IPS-18c (cell line): Measurements from ENCODE around the gene EFS.

ENCODE experiments used
- H3K4me3 ChIP-seq: 2 replicates; pipeline ENCODE4 v1.7.0; 2013; ENCODE audit warnings: low read depth, mild to moderate bottlenecking, low read length, moderate library complexity; ENCODE audit not compliant: insufficient read depth
- H3K9me3 ChIP-seq: one replicate; pipeline ENCODE4 v1.6.1; 2013; ENCODE audit warnings: mild to moderate bottlenecking, low read length, moderate library complexity; ENCODE audit not compliant: control insufficient read depth, insufficient read depth

EFS gene

GRCh38 chr14:23370221-23370620 lies 5.2 kb upstream of the EFS start:
- no peak overlapping the region for H3K4me3 ChIP-seq
- no peaks in the 10 kb centered on the region for H3K9me3 ChIP-seq

- H3K4me3 ChIP-seq: peak overlapping the region; percentile 78
- H3K9me3 ChIP-seq: no peaks in the 10 kb centered on the region
These were observed 1.5 kb upstream of the EFS start for GRCh38 chr14:23366426-23366921.

GRCh38 chr14:23365732-23366425 lies 907 bp upstream of the EFS start:
- H3K9me3 ChIP-seq: no peaks in the 10 kb centered on the region
- H3K4me3 ChIP-seq: peak overlapping the region; percentile 78

GRCh38 chr14:23364164-23365035 lies 572 bp downstream of the EFS start:
- H3K9me3 ChIP-seq: no peaks in the 10 kb centered on the region
- H3K4me3 ChIP-seq: peak overlapping the region; percentile 78

- no peaks in the 10 kb centered on the region for H3K9me3 ChIP-seq
- no peak overlapping the region for H3K4me3 ChIP-seq
These were observed 2.8 kb downstream of the EFS start for GRCh38 chr14:23362200-23362599.

GRCh38 chr14:23361763-23362162 lies 3.2 kb downstream of the EFS start:
- Histone ChIP-seq H3K4me3 (no peak overlapping the region), H3K9me3 (no peaks in the 10 kb centered on the region)

- H3K9me3 ChIP-seq: no peaks in the 10 kb centered on the region
- no peak overlapping the region for H3K4me3 ChIP-seq
These were observed 3.7 kb downstream of the EFS start for GRCh38 chr14:23361320-23361719.

- Histone ChIP-seq H3K9me3 (no peaks in the 10 kb centered on the region), H3K4me3 (no peak overlapping the region)
These were observed 4.5 kb downstream of the EFS start for GRCh38 chr14:23360496-23360895.

- H3K4me3 ChIP-seq: no peak overlapping the region
- no peaks in the 10 kb centered on the region for H3K9me3 ChIP-seq
These were observed 5.1 kb downstream of the EFS start for GRCh38 chr14:23359722-23360447.

- H3K9me3 ChIP-seq: no peaks in the 10 kb centered on the region
- no peak overlapping the region for H3K4me3 ChIP-seq
These were observed 5.8 kb downstream of the EFS start for GRCh38 chr14:23359167-23359626.

GRCh38 chr14:23358553-23359166 lies 6.3 kb downstream of the EFS start:
- H3K9me3 ChIP-seq: no peaks in the 10 kb centered on the region
- H3K4me3 ChIP-seq: no peak overlapping the region

GRCh38 chr14:23358042-23358441 lies 6.9 kb downstream of the EFS start:
- Histone ChIP-seq H3K4me3 (no peak overlapping the region), H3K9me3 (no peaks in the 10 kb centered on the region)

GRCh38 chr14:23357261-23357660 lies 7.7 kb downstream of the EFS start:
- H3K9me3 ChIP-seq: no peaks in the 10 kb centered on the region
- no peak overlapping the region for H3K4me3 ChIP-seq

GRCh38 chr14:23356662-23357061 lies 8.3 kb downstream of the EFS start:
- H3K4me3 ChIP-seq: no peak overlapping the region
- H3K9me3 ChIP-seq: no peaks in the 10 kb centered on the region

- Histone ChIP-seq H3K9me3 (no peaks in the 10 kb centered on the region), H3K4me3 (no peak overlapping the region)
These were observed 9.0 kb downstream of the EFS start for GRCh38 chr14:23355871-23356435.

- Histone ChIP-seq H3K4me3 (no peak overlapping the region), H3K9me3 (no peaks in the 10 kb centered on the region)
These were observed 10.0 kb downstream of the EFS start for GRCh38 chr14:23354990-23355389.

- Histone ChIP-seq H3K4me3 (no peak overlapping the region), H3K9me3 (no peaks in the 10 kb centered on the region)
These were observed 11.6 kb downstream of the EFS start for GRCh38 chr14:23353433-23353780.
